B cell (primary cell): ENCODE results near the gene TMED1. TPM values are rescaled to one million over a fixed set of nuclear protein-coding genes. Genes with fewer than 3 reads are reported as not detected.

Experiments
- ATAC-seq: fragments of 200-7000 bp; cut with Tn5 transposase; one replicate; pipeline ENCODE4 v1.10.0; 2021; ENCODE audit warnings: low read depth, mild to moderate bottlenecking, moderate number of reproducible peaks, moderate library complexity
- CTCF ChIA-PET: fragments of 350-600 bp; sonication (Branson Sonifier 250); formaldehyde crosslinking; loops from one replicate; lab custom pipeline; 2021; ENCODE audit warnings: antibody characterized with exemption, inconsistent platforms; lab: Charles Lee
- POLR2A ChIA-PET: fragments of 350-600 bp; sonication (Branson Sonifier 250); formaldehyde crosslinking; loops from one replicate; lab custom pipeline; 2021; ENCODE audit warnings: antibody characterized with exemption; lab: Charles Lee
- DNase-seq: peaks from one replicate; pipeline ENCODE4 v3.0.0; 2013
- H2AFZ ChIP-seq: 2 replicates; pipeline ENCODE4 v1.6.1; 2012; ENCODE audit warnings: mild to moderate bottlenecking, low read depth, low read length; ENCODE audit not compliant: insufficient read depth, poor library complexity, severe bottlenecking
- H3K27ac ChIP-seq, 2 donors: 1 replicate in 1 of 2; 2 replicates in 1 of 2; pipeline ENCODE4 v1.5.1; 2012 to 2013; ENCODE audit warnings: low read length in 2 of 2, mild to moderate bottlenecking in 2 of 2, moderate library complexity in 1 of 2
- H3K27me3 ChIP-seq, 4 experiments: fragments of 200-600 bp in 1 of 4; sonication (generic) in 1 of 4; replicated peaks in 1 of 4; 1 replicate in 2 of 4; 2 replicates in 2 of 4; pipeline versions ENCODE4 v1.6.1 to v1.7.0; 2013 to 2016; ENCODE audit warnings: low read length in 3 of 4, mild to moderate bottlenecking in 2 of 4, mixed read lengths in 1 of 4, moderate library complexity in 1 of 4; ENCODE audit not compliant: insufficient read depth in 4 of 4, control insufficient read depth in 3 of 4; ENCODE audit errors: control extremely low read depth in 1 of 4
- H3K36me3 ChIP-seq, 2 experiments: replicated peaks in 1 of 2; 1 replicate in 1 of 2; 2 replicates in 1 of 2; pipeline versions ENCODE4 v1.6.1 to v1.7.1; 2013; ENCODE audit warnings: low read length in 1 of 2; ENCODE audit not compliant: insufficient read depth in 2 of 2, control insufficient read depth in 1 of 2; ENCODE audit errors: control extremely low read depth in 1 of 2, extremely low read depth in 1 of 2
- H3K4me1 ChIP-seq, 2 donors: fragments of 200-600 bp in 1 of 2; sonication (generic) in 1 of 2; 1 replicate in 1 of 2; 2 replicates in 1 of 2; pipeline versions ENCODE4 v1.5.1 to v1.6.1; 2013 to 2017; ENCODE audit warnings: low read length in 2 of 2; ENCODE audit not compliant: control insufficient read depth in 2 of 2, insufficient read depth in 2 of 2
- H3K4me2 ChIP-seq: replicated peaks from 2 replicates; pipeline ENCODE3; 2012; ENCODE audit warnings: mild to moderate bottlenecking, low read depth, low read length; ENCODE audit not compliant: poor library complexity, severe bottlenecking
- H3K4me3 ChIP-seq, 5 experiments: fragments of 200-600 bp in 1 of 5; sonication (generic) in 1 of 5; 1 replicate in 3 of 5; 2 replicates in 2 of 5; pipeline versions ENCODE4 v1.5.1 to v1.7.0; 2011 to 2016; ENCODE audit warnings: low read length in 4 of 5, mild to moderate bottlenecking in 4 of 5, low read depth in 2 of 5, control low read depth in 1 of 5, moderate library complexity in 1 of 5; ENCODE audit not compliant: insufficient read depth in 1 of 5; ENCODE audit errors: control extremely low read depth in 1 of 5, extremely low read depth in 1 of 5
- H3K79me2 ChIP-seq: fragments of 200-600 bp; sonication (generic); one replicate; pipeline ENCODE4 v1.6.0; 2016; ENCODE audit warnings: low read length; ENCODE audit not compliant: control insufficient read depth, insufficient read depth
- H3K9ac ChIP-seq: fragments of 200-600 bp; sonication (generic); 2 replicates; pipeline ENCODE4 v1.6.1; 2017; ENCODE audit warnings: mild to moderate bottlenecking, low read length, moderate library complexity
- H3K9me3 ChIP-seq, 3 donors: one replicate each; pipeline versions ENCODE4 v1.6.1 to v1.7.1; 2013; ENCODE audit warnings: low read length in 2 of 3; ENCODE audit not compliant: control insufficient read depth in 2 of 3, insufficient read depth in 1 of 3; ENCODE audit errors: control extremely low read depth in 1 of 3
- H4K20me1 ChIP-seq: 2 replicates; pipeline ENCODE4 v1.6.0; 2012; ENCODE audit warnings: mild to moderate bottlenecking, low read length; ENCODE audit not compliant: insufficient read depth, control insufficient read depth, poor library complexity, severe bottlenecking
- H3K27ac Mint-ChIP-seq: one replicate; pipeline ENCODE4 v1.8.0; 2021; ENCODE audit warnings: mixed read lengths
- H3K27me3 Mint-ChIP-seq: one replicate; pipeline ENCODE4 v1.8.0; 2021; ENCODE audit warnings: mixed read lengths
- H3K4me1 Mint-ChIP-seq: one replicate; pipeline ENCODE4 v1.8.0; 2021; ENCODE audit warnings: mixed read lengths
- H3K4me3 Mint-ChIP-seq: one replicate; pipeline ENCODE4 v1.8.0; 2021; ENCODE audit warnings: mixed read lengths
- H3K9me3 Mint-ChIP-seq: one replicate; pipeline ENCODE4 v1.8.0; 2022; ENCODE audit warnings: mixed read lengths; ENCODE audit not compliant: insufficient read depth
- EZH2 ChIP-seq: IDR thresholded peaks from 2 replicates; pipeline ENCODE4 v1.6.1; 2012; ENCODE audit warnings: borderline replicate concordance, low read depth, mild to moderate bottlenecking, moderate library complexity, low read length; ENCODE audit not compliant: insufficient read depth, poor library complexity, severe bottlenecking
- WGBS: methylation state at CpG from one replicate; pipeline ENCODE4 v1.1.5; 2013; ENCODE audit warnings: missing lambda C conversion rate; ENCODE audit not compliant: insufficient coverage; 5-methylcytosine and 5-hydroxymethylcytosine counted together
- intact Hi-C: fragments of 100-400 bp; cut with micrococcal nuclease; formaldehyde crosslinking; loops from one replicate; pipeline ENCODE4 v1.10.0; 2022
- polyA plus RNA-seq: library from polyadenylated mRNA; depleted of rRNA; stranded (reverse); fragments of >200 nt; gene quantifications from 2 replicates; pipeline ENCODE4 v1.2.3, GENCODE V29; 2012
- total RNA-seq, 2 donors: library from RNA; stranded (reverse); fragments of 120-200 nt in 1 of 2; gene quantifications; 1 replicate in 1 of 2; 2 replicates in 1 of 2; pipeline versions ENCODE4 v1.2.3 to v1.2.4, GENCODE V29; 2013 to 2022
- TF ChIP-seq, protein P1 (sequence below): fragments of 200-600 bp; IDR thresholded peaks from one replicate; pipeline ENCODE4 v1.8.0; 2022; ENCODE audit warnings: antibody characterized with exemption, mild to moderate bottlenecking

The TMED1 gene
- total and polyA plus RNA-seq, 2 donors (not counting 1 experiment from before 2014, with no cell fraction given): 10.8 to 14.7 TPM

GRCh38 chr19:10836479-10837330, 693 bp upstream of the TMED1 start:
- DNase-seq (no peak), ATAC-seq (peak; percentile 20)
- Mint-ChIP-seq H3K27me3 (no peaks in the 10 kb centered on the region), H3K9me3 (peaks cover 6% of the 10 kb centered on the region), H3K27ac (peak overlapping the region; percentile 100), H3K4me3 (peak overlapping the region; percentile 96), H3K4me1 (peaks cover 14% of the 10 kb centered on the region)
- H2AFZ ChIP-seq: peak overlapping the region; percentile 85
- H3K9me3 ChIP-seq: peaks cover 1 to 31% (median 9%) of the 10 kb centered on the region in 3 donors
- H3K4me2 ChIP-seq: peak overlapping the region; percentile 87
- peaks cover 0 to 13% of the 10 kb centered on the region in 2 experiments for H3K36me3 ChIP-seq
- peak overlapping the region; percentile 95 to 97 for H3K27ac ChIP-seq
- no peak for TF ChIP-seq EZH2
- TF ChIP-seq, protein P1, sequence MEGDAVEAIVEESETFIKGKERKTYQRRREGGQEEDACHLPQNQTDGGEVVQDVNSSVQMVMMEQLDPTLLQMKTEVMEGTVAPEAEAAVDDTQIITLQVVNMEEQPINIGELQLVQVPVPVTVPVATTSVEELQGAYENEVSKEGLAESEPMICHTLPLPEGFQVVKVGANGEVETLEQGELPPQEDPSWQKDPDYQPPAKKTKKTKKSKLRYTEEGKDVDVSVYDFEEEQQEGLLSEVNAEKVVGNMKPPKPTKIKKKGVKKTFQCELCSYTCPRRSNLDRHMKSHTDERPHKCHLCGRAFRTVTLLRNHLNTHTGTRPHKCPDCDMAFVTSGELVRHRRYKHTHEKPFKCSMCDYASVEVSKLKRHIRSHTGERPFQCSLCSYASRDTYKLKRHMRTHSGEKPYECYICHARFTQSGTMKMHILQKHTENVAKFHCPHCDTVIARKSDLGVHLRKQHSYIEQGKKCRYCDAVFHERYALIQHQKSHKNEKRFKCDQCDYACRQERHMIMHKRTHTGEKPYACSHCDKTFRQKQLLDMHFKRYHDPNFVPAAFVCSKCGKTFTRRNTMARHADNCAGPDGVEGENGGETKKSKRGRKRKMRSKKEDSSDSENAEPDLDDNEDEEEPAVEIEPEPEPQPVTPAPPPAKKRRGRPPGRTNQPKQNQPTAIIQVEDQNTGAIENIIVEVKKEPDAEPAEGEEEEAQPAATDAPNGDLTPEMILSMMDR: no peak
- WGBS: 30% methylated on average over 33 of the region's 38 CpGs
- peaks cover 7% of the 10 kb centered on the region for H4K20me1 ChIP-seq
- peak overlapping the region; percentile 92 for H3K9ac ChIP-seq
- ChIA-PET POLR2A (interaction anchor here (0.5 to 2.0 kb wide), 13 partner anchors 23 to 1893 kb away, joined by 3 to 18 read pairs (median 8); partner anchors contain the start of genes CARM1, DNM2 and QTRT1), CTCF (interaction anchor here (0.6 to 5.0 kb wide), 11 partner anchors 9 to 736 kb away, joined by 3 to 62 read pairs (median 4); partner anchors contain the start of genes CARM1, DNM2 and QTRT1)
- no peaks in the 10 kb centered on the region for H3K27me3 ChIP-seq
- H3K79me2 ChIP-seq: no peaks in the 10 kb centered on the region
- peaks cover 7 to 17% of the 10 kb centered on the region in 2 donors for H3K4me1 ChIP-seq
- H3K4me3 ChIP-seq: peak overlapping the region; percentile 64 to 97 (median 94)
- intact Hi-C loops: loop anchor here (1.0 to 5.0 kb wide), 6 partner anchors 28 to 1019 kb away; partner anchors contain the start of genes CARM1 and FBXL12
